ENCODE results near the gene SCAMP4. TPM values are rescaled to one million over a fixed set of nuclear protein-coding genes. Genes with fewer than 3 reads are reported as not detected.

The SCAMP4 gene
- total and polyA plus RNA-seq, 2 of the 13 experiments (the other 11 are each of a cell fraction or from before 2014, with no cell fraction given), result 10.7 to 13.7 TPM

DNA sequence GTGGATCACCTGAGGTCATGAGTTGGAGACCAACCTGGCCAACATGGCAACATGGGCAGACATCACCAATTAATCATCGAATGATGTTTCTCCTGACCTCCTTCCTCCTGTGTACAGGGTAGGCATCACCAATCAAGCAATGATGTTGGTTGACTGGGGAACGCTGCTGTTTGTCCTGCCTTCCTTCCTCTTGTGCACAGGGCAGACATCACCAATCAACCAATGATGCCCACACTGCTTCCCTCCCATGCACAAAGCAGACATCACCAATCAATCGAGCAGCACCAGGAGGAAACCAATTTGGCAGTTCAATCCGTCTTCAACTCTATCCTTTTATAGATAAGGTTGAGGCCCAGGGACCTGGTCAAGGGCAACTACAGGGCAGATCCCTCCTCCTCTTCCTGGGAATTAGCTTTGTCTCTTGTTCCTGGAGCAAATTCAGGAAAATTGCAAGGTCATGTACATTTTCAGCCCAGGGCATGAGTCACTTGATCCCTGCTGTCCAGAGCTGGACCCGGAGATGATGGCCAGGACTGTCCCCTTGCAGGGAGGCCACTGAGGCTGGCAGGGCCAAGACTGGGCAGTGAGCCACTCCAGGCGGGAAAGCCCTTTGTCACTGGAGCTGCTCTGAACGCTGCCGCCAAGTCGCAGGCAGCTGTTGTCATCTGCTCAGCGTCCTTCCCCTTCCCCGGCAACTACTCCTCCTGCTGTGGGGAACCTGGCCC lies 30.4 kb downstream of the SCAMP4 start (continued):
- no peak for TF ChIP-seq ZHX1 (CRISPR knock-in tag; IDR thresholded peaks at IDR 0.05; ENCODE audit: low read depth)
- no peak for TF ChIP-seq ZBTB3 (CRISPR knock-in tag; IDR thresholded peaks at IDR 0.05; ENCODE audit: borderline replicate concordance, low read depth)
- TF ChIP-seq ADNP (CRISPR knock-in tag; IDR thresholded peaks at IDR 0.05), result no peak
- TF ChIP-seq GLI4 (CRISPR knock-in tag; IDR thresholded peaks at IDR 0.05; ENCODE audit: borderline replicate concordance), result 0 out of 2 replicates have a peak, but pooled peaks have one; percentile 39
- TF ChIP-seq ZNF430 (CRISPR knock-in tag; IDR thresholded peaks at IDR 0.05), result no peak
- TF ChIP-seq ZNF460 (CRISPR knock-in tag; IDR thresholded peaks at IDR 0.05; ENCODE audit: borderline replicate concordance), result no peak
- TF ChIP-seq HOMEZ (CRISPR knock-in tag; IDR thresholded peaks at IDR 0.05; ENCODE audit: low read depth), result no peak
- peak; percentile 36; the same call in 1 of the 2 replicates for TF ChIP-seq ZNF891 (CRISPR knock-in tag; IDR thresholded peaks at IDR 0.05)
- no peak for TF ChIP-seq ZMAT3 (CRISPR knock-in tag; conservative IDR thresholded peaks at IDR 0.05)
- peak; percentile 15; the same call in 1 of the 2 replicates for TF ChIP-seq MAX (IDR thresholded peaks at IDR 0.05)
- TF ChIP-seq ZNF136 (CRISPR knock-in tag; IDR thresholded peaks at IDR 0.05; ENCODE audit: low read depth), result no peak
- no peak; the same call in 1 of the 2 replicates for TF ChIP-seq ZSCAN25 (CRISPR knock-in tag; IDR thresholded peaks at IDR 0.05)
- TF ChIP-seq, protein P1, sequence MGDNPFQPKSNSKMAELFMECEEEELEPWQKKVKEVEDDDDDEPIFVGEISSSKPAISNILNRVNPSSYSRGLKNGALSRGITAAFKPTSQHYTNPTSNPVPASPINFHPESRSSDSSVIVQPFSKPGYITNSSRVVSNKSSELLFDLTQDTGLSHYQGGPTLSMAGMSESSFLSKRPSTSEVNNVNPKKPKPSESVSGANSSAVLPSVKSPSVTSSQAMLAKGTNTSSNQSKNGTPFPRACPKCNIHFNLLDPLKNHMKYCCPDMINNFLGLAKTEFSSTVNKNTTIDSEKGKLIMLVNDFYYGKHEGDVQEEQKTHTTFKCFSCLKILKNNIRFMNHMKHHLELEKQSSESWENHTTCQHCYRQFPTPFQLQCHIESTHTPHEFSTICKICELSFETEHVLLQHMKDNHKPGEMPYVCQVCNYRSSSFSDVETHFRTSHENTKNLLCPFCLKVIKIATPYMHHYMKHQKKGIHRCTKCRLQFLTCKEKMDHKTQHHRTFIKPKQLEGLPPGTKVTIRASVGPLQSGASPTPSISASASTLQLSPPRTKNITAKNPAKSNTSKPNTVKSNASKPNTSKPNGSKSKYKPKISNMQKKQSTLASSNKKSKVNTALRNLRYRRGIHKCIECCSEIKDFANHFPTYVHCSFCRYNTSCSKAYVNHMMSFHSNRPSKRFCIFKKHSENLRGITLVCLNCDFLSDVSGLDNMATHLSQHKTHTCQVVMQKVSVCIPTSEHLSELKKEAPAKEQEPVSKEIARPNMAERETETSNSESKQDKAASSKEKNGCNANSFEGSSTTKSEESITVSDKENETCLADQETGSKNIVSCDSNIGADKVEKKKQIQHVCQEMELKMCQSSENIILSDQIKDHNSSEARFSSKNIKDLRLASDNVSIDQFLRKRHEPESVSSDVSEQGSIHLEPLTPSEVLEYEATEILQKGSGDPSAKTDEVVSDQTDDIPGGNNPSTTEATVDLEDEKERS (CRISPR knock-in tag; IDR thresholded peaks at IDR 0.05), result peak; percentile 97
- no peak for TF ChIP-seq ZBTB38 (CRISPR knock-in tag; IDR thresholded peaks at IDR 0.05)
- TF ChIP-seq KAT8 (CRISPR knock-in tag; IDR thresholded peaks at IDR 0.05), result 0 out of 2 replicates have a peak, but pooled peaks have one; percentile 24
- no peak for TF ChIP-seq FOSL1 (CRISPR knock-in tag; IDR thresholded peaks at IDR 0.05; ENCODE audit: borderline replicate concordance)
- TF ChIP-seq, protein P2, sequence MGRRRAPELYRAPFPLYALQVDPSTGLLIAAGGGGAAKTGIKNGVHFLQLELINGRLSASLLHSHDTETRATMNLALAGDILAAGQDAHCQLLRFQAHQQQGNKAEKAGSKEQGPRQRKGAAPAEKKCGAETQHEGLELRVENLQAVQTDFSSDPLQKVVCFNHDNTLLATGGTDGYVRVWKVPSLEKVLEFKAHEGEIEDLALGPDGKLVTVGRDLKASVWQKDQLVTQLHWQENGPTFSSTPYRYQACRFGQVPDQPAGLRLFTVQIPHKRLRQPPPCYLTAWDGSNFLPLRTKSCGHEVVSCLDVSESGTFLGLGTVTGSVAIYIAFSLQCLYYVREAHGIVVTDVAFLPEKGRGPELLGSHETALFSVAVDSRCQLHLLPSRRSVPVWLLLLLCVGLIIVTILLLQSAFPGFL (CRISPR knock-in tag; IDR thresholded peaks at IDR 0.05), result no peak
- TF ChIP-seq MEIS2 (CRISPR knock-in tag; IDR thresholded peaks at IDR 0.05), result no peak
- TF ChIP-seq ZNF780A (CRISPR knock-in tag; IDR thresholded peaks at IDR 0.05), result no peak

All from HepG2 (cell line).